ENCODE measurements around the gene PTPRD.

The PTPRD gene

GRCh38 chr9:8391566-8391965 is 2221.2 kb downstream of the PTPRD start:
- in situ Hi-C loops (cut with HindIII; ENCODE audit: low sequenced_read_pairs) = no loop called here
- TF ChIP-seq, protein P1, sequence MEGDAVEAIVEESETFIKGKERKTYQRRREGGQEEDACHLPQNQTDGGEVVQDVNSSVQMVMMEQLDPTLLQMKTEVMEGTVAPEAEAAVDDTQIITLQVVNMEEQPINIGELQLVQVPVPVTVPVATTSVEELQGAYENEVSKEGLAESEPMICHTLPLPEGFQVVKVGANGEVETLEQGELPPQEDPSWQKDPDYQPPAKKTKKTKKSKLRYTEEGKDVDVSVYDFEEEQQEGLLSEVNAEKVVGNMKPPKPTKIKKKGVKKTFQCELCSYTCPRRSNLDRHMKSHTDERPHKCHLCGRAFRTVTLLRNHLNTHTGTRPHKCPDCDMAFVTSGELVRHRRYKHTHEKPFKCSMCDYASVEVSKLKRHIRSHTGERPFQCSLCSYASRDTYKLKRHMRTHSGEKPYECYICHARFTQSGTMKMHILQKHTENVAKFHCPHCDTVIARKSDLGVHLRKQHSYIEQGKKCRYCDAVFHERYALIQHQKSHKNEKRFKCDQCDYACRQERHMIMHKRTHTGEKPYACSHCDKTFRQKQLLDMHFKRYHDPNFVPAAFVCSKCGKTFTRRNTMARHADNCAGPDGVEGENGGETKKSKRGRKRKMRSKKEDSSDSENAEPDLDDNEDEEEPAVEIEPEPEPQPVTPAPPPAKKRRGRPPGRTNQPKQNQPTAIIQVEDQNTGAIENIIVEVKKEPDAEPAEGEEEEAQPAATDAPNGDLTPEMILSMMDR (IDR thresholded peaks at IDR 0.05; ENCODE audit: low read depth, low read length, missing control alignments) = no peak
- no peak overlapping the region for H3K4me3 ChIP-seq (ENCODE audit: low read depth, low read length)
- DNase-seq (ENCODE audit: low read depth) = no peak

- no peak overlapping the region for H3K4me3 ChIP-seq (ENCODE audit: low read depth, low read length)
- in situ Hi-C loops (cut with HindIII; ENCODE audit: low sequenced_read_pairs) = no loop called here
- TF ChIP-seq, protein P1 (IDR thresholded peaks at IDR 0.05; ENCODE audit: low read depth, low read length, missing control alignments) = no peak
- no peak for DNase-seq (ENCODE audit: low read depth)
Measured at GRCh38 chr9:8391132-8391531, 2221.7 kb downstream of the PTPRD start.

- in situ Hi-C loops (cut with HindIII; ENCODE audit: low sequenced_read_pairs) = no loop called here
- H3K4me3 ChIP-seq (ENCODE audit: low read depth, low read length) = no peak overlapping the region
- TF ChIP-seq, protein P1 (IDR thresholded peaks at IDR 0.05; ENCODE audit: low read depth, low read length, missing control alignments) = no peak
- no peak for DNase-seq (ENCODE audit: low read depth)
Measured at GRCh38 chr9:8390571-8390970, 2222.2 kb downstream of the PTPRD start.

GRCh38 chr9:8389531-8389930 is 2223.3 kb downstream of the PTPRD start:
- TF ChIP-seq, protein P1 (IDR thresholded peaks at IDR 0.05; ENCODE audit: low read depth, low read length, missing control alignments) = no peak
- in situ Hi-C loops (cut with HindIII; ENCODE audit: low sequenced_read_pairs) = no loop called here
- no peak overlapping the region for H3K4me3 ChIP-seq (ENCODE audit: low read depth, low read length)
- no peak for DNase-seq (ENCODE audit: low read depth)

DNA sequence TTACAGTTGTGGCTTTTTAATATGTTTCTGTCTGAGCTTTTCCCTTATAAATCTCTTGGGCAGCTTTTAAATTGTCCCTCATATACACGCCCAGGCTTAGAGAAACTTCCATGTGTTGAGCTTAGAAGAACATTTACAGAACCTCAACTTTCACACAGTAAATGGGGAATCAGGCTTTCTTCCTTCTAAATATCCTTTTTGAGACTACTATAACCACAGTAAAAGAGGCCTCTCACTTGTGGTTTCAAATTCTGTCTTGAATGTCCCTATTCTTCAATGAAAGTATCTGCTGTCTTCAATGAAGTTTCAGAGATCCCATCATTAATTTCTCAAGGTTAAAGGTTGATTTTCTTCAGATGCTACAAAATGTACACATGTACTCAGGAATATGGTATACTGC is 2224.7 kb downstream of the PTPRD start:
- no peak for DNase-seq (ENCODE audit: low read depth)
- TF ChIP-seq, protein P1 (IDR thresholded peaks at IDR 0.05; ENCODE audit: low read depth, low read length, missing control alignments) = no peak
- no peak overlapping the region for H3K4me3 ChIP-seq (ENCODE audit: low read depth, low read length)
- in situ Hi-C loops (cut with HindIII; ENCODE audit: low sequenced_read_pairs) = no loop called here

DNA sequence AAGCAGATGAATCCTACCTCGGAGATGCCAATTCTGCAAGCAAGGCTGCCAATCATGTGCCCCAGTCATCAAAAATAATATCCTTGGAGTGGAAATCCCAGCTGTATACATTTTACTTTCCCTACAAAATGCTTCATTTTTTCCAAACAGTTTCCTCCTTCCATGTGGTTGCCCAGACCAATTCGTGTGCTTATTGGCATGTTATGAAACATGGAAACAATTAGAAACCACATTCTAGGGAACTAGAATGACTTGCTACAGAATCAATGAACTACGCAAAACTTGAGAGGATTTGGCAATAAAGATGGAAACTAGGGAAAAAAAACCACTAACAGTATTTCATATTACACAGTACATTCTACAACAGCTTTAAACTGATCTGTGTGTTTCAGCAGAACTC is 2228.7 kb downstream of the PTPRD start:
- no peak for DNase-seq (ENCODE audit: low read depth)
- H3K4me3 ChIP-seq (ENCODE audit: low read depth, low read length) = no peak overlapping the region
- in situ Hi-C loops (cut with HindIII; ENCODE audit: low sequenced_read_pairs) = no loop called here
- TF ChIP-seq, protein P1 (IDR thresholded peaks at IDR 0.05; ENCODE audit: low read depth, low read length, missing control alignments) = no peak
